NCI-H2227 treated with DMSO at 0.1 percent for 48 hours (cell line): ENCODE measurements around the gene ASRGL1.
"Not testable (repeated sequence)": the region's sequence is repeated elsewhere in the genome, so short reads cannot be mapped to it uniquely, and the experiment has no call there.

Experiments
- DNase-seq: peaks from one replicate; lab custom pipeline; 2025; lab: John Stamatoyannopoulos, UW

Gene ASRGL1

DNA sequence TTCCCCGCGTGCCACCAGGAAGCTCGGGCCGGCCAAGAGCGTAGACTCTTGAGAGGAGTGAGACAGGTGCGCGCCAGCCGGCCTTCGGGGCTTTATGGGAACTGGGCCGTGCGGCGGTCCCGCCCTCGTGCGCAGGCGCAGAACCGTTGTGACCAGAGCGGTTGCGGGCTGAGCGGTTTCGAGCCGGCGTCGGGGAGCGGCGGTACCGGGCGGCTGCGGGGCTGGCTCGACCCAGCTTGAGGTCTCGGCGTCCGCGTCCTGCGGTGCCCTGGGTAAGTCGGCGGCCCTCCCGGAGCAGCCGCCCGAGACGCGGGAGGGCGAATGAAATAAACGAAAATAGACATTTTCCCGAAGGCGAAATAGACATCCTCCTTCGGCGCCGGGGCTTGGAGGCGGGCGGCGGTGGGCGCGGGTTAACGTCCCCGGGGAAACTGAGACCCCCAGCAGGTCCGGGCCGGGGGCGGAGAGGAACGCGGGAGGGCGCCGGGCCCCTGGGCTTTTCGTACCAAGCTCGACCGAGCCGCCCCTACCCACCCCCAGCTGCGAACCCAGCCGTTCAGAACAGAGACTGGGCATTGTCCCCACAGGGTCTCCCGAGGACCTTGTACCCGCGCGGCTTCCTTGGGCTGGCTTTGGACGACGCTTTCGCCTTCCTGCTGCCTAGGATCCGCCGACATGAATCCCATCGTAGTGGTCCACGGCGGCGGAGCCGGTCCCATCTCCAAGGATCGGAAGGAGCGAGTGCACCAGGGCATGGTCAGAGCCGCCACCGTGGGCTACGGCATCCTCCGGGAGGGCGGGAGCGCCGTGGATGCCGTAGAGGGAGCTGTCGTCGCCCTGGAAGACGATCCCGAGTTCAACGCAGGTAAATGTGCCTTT, at the start of gene ASRGL1:
TSS of gene ASRGL1 (plus strand) at position 146 of the 879 bp plus-strand sequence. CDS start at position 676, 530 bp downstream.
- peak; percentile 87 for DNase-seq

DNA sequence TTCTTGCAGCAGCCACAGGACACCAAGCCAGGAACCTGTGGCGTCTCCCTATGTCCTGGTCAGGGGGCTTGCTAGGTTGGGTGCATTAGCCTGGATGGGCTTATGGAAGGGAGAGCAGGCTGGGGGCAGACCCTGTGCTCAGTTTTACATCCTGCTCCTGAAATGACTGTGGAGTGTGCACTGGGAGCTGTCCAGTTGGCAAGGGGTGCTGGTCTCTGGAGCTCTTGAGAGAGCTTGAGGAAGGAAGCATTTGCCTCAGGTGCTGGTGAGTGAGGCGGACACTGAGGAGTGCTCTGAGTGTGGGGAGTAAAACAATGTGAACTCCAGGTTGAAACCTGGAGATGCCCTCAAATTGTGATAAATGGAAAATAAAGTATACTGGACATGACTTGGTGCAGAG, 41.7 kb upstream of the ASRGL1 start:
- no peak for DNase-seq

DNA sequence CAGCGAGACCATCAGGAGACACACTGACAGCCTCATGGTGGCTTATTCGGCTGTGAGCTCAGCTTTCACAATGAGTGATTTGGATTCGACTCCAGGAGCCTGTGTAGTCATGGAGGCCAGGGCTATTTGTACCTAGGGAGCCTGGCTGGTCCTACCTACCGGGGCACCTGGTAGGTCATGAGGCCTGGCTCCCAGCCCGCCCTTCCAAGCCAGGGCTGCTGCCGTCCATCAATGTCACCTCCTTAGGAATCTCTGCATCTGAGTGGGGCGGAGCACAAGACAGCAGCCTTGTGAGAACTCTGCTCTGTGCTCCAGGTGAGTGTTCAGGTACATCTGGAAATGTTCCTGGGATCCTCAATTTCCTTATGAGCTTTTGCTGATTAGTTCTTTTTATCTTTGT, 38.3 kb upstream of the ASRGL1 start, which contains the start of gene SCGB1D4:
TSS of gene SCGB1D4 (minus strand) at position 101 of the 400 bp plus-strand sequence. CDS start at position 36, 65 bp downstream.
- no peak for DNase-seq

DNA sequence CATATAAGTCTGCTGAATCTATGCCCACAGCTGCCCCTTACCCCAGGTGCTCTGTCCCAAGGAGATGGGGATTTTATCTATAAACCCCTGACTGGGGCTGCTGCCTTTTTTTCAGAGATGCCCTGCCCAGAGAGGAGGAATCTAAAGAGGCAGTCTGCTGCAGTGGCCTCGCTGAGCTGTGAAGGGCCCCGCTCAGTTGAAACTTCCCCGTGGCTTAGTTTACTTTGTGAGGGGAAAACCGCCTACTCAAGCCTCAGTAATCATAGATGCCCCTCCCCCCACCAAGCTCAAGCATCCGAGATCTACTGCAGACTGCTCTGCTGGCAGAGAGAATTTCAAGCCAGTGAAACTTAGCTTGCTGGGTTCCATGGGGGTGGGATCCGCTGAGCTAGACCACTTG, 31.0 kb upstream of the ASRGL1 start:
- DNase-seq, result no peak

DNA sequence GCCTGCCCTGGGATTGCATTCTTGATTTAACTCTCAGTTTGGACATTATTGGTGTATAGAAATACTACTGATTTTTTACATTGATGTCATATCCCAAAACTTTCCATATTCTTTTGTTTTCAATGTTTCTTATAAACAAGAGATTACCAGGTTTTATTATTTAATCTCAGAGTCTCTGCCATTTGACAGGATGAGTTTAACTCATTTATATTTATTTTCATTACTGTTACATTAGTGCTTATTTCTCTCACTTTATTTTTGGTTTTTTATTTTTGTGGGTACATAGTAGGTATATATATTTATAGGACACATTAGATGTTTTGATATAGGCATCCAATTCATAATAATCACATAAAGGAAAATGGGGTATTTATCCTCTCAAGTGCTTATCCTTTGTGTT, 29.3 kb upstream of the ASRGL1 start:
- no peak for DNase-seq

DNA sequence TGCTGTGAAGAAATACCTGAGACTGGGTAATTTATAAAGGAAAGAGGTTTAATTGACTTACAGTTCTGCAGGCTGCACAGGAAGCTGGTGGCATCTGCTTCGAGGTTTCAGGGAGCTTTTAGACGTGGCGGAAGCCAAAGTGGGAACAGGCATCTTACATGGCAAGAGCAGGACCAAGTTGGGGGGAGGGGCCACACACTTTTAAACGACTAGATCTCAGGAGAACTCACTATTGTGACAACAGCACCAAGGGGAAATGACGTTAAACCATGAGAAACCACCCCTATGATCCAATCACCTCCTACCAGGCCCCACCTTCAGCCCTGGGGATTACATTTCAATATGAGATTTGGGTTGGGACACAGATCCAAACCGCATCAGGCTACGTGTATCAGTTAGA, 27.3 kb upstream of the ASRGL1 start:
- no peak for DNase-seq

DNA sequence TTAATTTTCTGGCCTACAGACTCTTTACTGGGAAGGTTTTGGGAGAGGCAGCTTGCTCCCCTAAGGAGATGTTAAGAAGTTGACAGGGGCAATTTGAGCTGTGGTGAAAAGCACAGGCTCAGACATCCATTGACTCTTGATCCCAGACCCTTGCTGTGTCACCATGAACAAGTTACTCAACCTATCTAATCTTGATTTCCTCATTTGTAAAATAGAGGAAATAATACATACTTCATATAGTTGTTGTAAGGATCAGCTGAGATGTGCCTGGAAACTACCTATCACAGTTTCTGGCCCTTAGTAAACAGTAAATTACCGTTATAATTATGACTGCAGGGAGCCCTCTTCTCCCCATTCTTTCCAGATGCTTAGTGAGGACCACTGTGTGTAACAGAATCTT, 21.8 kb upstream of the ASRGL1 start:
- DNase-seq, result no peak

DNA sequence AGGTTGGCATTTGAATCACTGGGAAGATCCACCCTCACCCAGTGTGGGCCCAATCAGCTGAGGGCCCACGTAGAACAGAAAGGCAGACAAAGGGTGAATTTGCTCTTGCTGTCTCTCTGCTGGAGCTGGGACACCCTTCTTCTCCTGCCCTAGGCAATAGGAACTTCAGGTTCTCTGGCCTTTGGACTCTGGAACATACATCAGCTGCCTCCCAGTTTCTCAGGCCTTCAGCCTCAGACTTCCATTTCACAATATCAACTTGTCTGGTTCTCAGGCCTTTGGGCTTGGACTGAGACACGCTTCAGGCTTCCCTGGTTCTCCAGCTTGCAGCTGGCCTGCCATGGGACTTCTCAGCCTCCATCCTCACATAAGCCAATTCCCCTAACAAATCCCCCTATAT, 14.7 kb upstream of the ASRGL1 start:
- no peak for DNase-seq

DNA sequence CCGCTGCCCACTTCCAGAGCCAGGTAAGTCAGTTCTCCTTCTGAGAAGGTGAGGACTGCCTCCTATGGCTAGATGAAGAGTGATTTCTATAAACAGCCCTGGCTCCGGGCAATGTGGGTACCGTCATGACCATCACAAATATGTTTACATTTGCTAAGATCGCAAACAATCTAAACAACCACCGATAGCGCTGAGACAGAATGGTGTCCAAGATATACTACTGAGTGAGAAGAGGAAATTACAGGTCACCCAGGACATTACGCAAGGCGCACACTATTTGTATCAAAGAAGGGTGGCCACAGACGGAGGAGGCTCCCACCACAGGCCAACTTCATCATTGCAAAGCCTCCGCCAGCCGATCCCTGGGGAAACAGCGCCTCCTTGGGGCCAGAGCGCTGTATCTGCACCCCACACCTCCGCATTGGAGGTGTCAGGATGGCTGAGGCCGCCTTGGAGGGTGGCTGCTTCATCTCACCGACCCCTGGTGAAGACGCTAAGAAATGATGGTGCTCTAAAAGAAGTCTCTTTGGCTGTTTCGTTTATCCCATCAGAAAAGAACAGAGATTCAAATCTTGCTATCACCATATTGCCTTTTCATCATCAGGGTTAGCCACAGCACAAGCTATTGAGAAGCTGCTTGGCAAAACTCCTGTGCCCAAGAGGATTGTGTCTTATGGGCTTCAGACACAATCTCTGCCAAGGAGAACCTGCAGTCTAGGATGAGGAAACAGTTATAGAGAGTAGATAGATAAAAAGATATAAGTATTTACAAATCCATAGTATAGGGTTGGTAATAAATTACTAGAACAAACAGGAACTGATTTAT, 12.3 kb upstream of the ASRGL1 start:
- DNase-seq, result peak; percentile 74

DNA sequence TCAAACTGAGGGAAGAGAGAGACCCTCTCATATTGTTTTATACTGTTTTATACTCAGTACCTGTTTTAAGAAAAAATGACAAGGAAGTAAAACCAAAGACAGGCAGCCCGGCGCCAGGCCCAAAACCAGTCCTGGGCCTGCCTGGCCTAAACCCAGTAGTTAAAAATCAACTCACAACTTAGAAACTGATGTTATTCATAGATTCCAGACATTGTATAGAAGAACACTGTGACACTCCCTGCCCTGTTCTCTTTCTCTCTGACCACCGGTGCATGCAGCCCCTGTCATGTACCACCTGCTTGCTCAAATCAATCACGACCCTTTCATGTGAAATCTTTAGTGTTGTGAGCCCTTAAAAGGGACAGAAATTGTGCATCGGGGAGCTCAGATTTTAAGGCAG, 11.5 kb upstream of the ASRGL1 start:
- DNase-seq, result not testable (repeated sequence)

DNA sequence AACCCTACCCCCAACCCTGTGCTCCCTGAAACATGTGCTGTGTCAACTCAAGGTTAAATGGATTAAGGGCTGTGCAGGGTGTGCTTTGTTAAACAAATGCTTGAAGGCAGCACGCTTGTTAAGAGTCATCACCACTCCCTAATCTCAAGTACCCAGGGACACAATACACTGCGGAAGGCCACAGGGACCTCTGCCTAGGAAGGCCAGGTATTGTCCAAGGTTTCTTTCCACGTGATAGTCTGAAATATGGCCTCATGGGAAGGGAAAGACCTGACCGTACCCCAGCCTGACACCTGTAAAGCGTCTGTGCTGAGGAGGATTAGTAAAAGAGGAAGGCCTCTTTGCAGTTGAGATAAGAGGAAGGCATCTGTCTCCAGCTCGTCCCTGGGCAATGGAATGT, 10.5 kb upstream of the ASRGL1 start:
- not testable (repeated sequence) for DNase-seq

DNA sequence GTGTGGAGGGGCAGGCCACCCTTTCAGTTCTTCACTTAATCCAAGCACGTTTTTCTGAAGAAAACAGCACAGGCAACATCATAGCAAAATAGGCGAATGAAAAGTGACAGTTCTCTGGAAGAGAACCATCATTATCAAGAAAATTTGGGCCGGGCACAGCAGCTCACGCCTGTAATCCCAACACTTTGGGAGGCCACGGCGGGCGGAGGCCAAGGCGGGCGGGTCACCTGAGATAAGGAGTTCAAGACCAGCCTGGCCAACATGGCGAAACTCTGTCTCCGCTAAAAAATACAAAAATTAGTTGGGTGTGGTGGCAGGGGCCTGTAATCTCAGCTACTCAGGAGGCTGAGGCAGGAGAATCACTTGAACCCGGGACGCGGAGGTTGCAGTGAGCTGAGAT, 9.7 kb upstream of the ASRGL1 start:
- DNase-seq, result not testable (repeated sequence)

DNA sequence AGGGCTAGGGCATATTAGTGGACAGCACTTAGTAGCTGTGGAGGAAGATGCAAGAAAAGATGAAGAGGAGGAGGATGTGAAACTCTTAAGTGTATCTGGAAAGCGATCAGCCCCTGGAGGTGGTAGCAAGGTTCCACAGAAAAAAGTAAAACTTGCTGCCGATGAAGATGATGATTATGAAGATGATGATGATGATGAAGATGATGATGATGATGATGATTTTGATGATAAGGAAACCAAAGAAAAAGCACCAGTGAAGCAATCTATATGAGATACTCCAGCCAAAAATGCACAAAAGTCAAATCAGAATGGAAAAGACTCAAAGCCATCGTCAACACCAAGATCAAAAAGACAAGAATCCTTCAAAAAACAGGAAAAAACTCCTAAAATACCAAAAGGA, 6.0 kb upstream of the ASRGL1 start:
- not testable (repeated sequence) for DNase-seq

DNA sequence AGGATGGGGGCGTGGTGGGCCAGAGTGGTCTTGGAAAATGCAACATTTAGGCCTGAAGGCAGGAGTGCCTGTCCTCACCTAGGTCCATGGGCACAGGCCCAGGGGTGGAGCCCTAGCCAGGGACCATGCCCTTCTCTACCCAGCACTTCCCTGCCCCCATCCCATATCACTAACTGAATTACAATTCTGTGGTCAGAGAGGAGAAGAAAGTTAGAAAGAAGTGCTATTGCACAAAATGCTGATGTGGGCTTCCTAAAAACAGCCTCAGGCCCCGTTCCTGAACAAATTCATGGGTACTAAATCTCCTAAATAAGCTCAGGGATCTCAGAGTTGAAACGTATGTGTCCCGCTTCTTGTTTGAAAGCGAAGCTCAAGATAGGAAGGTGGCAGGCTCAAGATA, 3.5 kb upstream of the ASRGL1 start:
- no peak for DNase-seq

DNA sequence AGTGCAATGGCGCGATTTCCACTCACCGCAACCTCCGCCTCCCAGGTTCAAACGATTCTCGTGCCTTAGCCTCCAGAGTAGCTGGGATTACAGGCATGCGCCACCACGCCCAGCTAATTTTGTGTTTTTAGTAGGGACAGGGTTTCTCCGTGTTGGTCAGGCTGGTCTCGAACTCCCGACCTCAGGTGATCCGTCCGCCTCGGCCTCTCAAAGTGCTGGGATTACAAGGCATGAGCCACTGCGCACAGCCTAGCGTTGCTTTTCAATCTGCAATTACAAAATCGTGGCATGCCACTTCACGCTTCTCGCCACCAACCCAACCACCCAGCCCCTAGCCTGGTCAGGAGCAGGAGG, 322 bp upstream of the ASRGL1 start:
- DNase-seq, result not testable (repeated sequence)

DNA sequence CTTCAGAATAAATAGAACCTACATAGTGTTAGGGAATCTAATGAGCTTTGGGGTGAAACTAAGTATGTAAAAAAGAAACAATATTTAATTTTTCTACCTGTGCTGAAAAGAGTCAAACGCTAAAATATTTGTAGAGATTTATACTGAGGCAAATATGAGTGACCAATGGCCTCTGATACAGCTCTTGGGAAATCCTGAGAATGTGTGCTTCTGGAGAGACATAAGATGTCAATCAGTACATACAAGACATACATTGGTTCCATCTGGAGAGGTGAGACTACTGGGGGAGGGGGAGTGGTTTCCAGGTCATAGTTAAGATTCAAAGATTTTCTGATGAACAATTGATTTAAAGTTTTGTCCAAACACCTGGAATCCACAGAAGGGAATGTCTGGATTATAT, 970 bp downstream of the ASRGL1 start:
- no peak for DNase-seq

DNA sequence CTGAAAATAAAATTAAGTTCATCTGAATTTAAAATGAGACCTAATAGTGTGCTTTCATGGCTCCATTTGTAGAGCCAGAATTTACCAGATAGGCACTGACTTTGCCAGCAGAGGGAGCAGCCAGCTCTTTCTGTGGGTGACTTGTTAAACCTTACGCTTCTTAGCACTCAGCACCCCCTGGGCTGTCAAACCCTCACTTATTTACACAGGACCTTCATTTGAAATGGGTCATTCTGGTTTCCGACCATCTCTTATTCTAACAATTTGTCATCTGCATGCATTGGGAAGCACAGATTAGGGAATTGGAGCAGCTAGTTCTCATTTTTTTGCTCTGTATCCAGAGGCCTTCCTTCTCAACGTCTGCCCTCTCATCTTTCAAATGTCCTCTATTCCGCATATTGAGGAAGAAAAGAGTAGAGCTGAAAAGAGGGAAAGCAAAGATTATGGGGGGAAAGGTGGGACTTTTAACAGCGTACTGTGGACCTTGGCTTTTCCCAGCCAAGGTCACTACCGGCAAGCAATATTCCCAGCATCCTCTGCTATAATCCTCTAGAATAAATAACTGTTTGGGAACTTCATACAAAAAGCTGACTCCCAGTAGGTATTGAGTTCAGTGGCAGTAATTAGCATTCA, 3.1 kb downstream of the ASRGL1 start:
- peak; percentile 2 for DNase-seq

DNA sequence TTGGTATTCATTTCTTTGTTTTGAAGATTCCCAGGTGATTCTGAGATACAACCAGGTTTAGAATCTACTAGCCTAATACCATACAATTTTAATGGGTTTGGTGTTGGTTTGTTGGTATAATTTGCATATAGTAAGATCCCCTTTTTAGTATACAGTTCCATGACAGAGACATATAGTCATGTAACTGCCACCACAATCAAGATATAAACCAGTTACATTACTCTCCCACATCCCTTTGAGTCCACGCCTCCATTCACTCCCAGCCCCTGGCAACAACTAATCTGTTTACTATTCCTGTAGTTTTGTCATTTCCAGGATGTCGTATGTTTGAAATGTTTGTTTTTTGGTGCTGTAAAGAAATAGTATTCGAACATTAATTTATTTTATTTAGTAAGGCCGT, 4.3 kb downstream of the ASRGL1 start:
- DNase-seq, result no peak

DNA sequence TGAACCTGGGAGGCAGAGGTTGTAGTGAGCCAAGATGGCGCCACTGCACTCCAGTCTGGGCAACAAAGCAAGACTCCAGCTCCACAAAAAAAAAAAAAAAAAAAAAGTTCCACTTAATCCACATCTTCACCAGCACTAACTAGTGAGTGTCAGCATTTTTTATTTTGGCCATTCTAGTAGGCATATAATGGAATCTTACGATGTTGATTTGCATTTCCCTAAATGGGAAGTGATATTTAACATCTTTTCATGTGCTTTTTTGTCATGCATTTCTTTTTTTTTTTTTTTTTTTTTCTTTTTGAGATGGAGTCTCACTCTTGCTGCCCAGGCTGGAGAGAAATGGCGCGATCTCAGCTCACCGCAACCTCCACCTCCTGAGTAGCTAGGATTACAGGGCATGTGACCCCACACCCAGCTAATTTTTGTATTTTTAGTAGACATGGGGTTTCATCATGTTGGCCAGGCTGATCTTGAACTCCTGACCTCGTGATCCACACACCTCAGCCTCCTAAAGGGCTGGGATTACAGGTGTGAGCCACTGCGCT, 6.5 kb downstream of the ASRGL1 start:
- DNase-seq, result not testable (repeated sequence)

DNA sequence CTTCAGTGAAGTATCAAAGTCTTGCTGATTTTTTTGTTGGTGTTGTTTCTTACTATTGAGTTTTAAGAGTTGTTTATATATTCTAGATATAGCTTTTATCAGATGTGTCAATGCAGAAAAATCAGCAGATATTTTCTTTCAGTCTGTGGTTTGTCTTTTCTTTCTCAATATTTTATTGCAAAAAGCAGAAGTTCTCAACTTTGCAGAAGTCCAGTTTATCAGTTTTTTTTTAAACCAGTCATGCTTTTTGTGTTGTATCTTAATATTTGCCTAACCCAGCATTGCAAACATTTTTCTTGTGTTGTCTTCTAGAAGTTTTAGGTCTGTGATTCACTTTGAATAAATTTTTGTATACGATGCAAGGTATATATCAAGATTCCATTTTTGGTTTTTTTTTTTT, 7.0 kb downstream of the ASRGL1 start:
- no peak for DNase-seq

DNA sequence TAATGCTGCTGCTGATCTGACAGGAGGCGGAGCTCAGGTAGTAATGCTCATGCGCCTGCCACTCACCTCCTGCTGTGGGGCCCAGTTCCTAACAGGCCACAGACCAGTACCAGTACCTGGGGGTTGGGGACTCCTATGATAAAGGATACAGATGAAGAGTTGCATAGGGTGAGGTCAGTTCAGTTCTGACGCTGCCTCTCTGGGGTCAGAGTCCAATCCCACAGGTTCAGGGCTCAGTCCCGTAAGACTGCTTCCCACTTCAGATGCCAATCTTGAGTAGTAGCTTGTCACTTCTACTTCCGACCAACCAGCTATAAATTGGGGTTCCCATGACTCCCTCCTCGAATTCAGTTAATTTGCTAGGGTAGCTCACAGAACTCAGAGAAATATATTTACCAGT, 8.6 kb downstream of the ASRGL1 start:
- DNase-seq, result no peak
